SK-N-MC (cell line): ENCODE measurements around the gene OR5T2.

Source experiments
- EZH2 ChIP-seq: fragments of 200-600 bp; sonication (generic); IDR thresholded peaks from one replicate; pipeline ENCODE4 v1.6.1; 2017; ENCODE audit warnings: antibody characterized with exemption
- FOXP2 ChIP-seq: optimal IDR thresholded peaks from 2 replicates; pipeline ENCODE3; 2011; ENCODE audit warnings: mild to moderate bottlenecking, moderate library complexity; ENCODE audit not compliant: insufficient read depth; ENCODE audit errors: extremely low read length, control extremely low read depth
- POLR2AphosphoS5 ChIP-seq: IDR thresholded peaks from 2 replicates; pipeline ENCODE4 v1.6.1; 2012; ENCODE audit warnings: mild to moderate bottlenecking, low read depth, low read length, borderline replicate concordance

DNA sequence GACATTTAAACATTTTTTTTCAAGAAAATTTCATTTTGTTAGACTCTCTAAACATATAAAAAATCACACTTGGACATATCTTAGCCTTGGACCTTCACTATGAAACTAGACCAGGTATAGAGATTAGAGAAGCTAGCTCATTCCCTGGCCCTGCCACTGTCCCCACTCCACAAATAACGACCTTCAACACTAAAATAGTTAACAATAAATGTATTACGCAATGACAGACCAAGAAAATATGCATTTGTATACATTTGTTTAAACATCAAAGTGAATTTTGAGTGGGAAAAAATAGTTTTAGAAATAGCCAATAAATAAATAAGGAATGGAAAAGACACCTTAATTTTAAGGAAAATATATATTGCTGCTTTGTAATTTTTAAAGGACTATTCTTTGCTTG lies 36.7 kb downstream of the OR5T2 start:
- TF ChIP-seq POLR2AphosphoS5 = no peak
- no peak for TF ChIP-seq EZH2
- TF ChIP-seq FOXP2 = no peak
